ENCODE measurements around the gene ARHGAP24.
"Not testable (repeated sequence)": the region's sequence is repeated elsewhere in the genome, so short reads cannot be mapped to it uniquely, and the experiment has no call there.

Gene ARHGAP24

GRCh38 chr4:85514117-85514516 is 39.2 kb downstream of the ARHGAP24 start:
- Histone ChIP-seq H4K91ac (ENCODE audit: low read depth, low read length) (no peak overlapping the region), H2BK5ac (ENCODE audit: low read depth, low read length, poor library complexity) (no peak overlapping the region), H3K4me2 (ENCODE audit: low read length) (no peak overlapping the region), H3K4me3 (ENCODE audit: low read depth, low read length) (no peak overlapping the region), H3K36me3 (ENCODE audit: control insufficient read depth in 1 of 2, insufficient read depth in 2 of 2, low read length in 2 of 2) (no peaks in the 10 kb centered on the region), H3K23ac (ENCODE audit: low read length) (no peak overlapping the region), H2AFZ (ENCODE audit: insufficient read depth, low read length, poor library complexity) (no peak overlapping the region), H3K79me1 (ENCODE audit: low read length) (peaks cover 8% of the 10 kb centered on the region), H3K9me3 (ENCODE audit: insufficient read depth, low read depth, low read length) (no peaks in the 10 kb centered on the region), H3K9ac (ENCODE audit: low read length) (no peak overlapping the region), H3K4ac (ENCODE audit: low read depth, low read length) (no peak overlapping the region), H2AK5ac (ENCODE audit: low read length) (no peak overlapping the region), H3K18ac (ENCODE audit: low read length) (no peak overlapping the region), H3K27ac (ENCODE audit: low read depth, low read length) (no peak overlapping the region), H4K12ac (ENCODE audit: low read depth, low read length) (no peak overlapping the region), H2BK120ac (ENCODE audit: insufficient read depth, low read length, poor library complexity) (no peak overlapping the region), H3K79me2 (ENCODE audit: control insufficient read depth, insufficient read depth, low read length, poor library complexity) (peaks cover 2% of the 10 kb centered on the region), H3K4me1 (ENCODE audit: control insufficient read depth in 1 of 2, insufficient read depth in 2 of 2, low read length in 2 of 2) (peaks cover 2% of the 10 kb centered on the region in 2 experiments), H3K14ac (ENCODE audit: low read length) (no peak overlapping the region), H3K27me3 (ENCODE audit: insufficient read depth, low read length) (no peaks in the 10 kb centered on the region), H2BK12ac (ENCODE audit: low read length) (no peak overlapping the region), H4K8ac (ENCODE audit: low read depth, low read length) (no peak overlapping the region)
- no CpG with 5 or more reads among the region's 1 CpG for WGBS (ENCODE audit: extremely low coverage, insufficient coverage, insufficient read length)
- DNase-seq = no peak

- H3K14ac ChIP-seq (ENCODE audit: low read length) = no peak overlapping the region
These were observed 39.8 kb downstream of the ARHGAP24 start for GRCh38 chr4:85514783-85515182.

GRCh38 chr4:85515701-85516100 is 40.8 kb downstream of the ARHGAP24 start:
- no peak overlapping the region for H2BK5ac ChIP-seq (ENCODE audit: low read depth, low read length, poor library complexity)
- peaks cover 2% of the 10 kb centered on the region for H3K79me2 ChIP-seq (ENCODE audit: control insufficient read depth, insufficient read depth, low read length, poor library complexity)
- H3K27me3 ChIP-seq (ENCODE audit: insufficient read depth, low read length) = no peaks in the 10 kb centered on the region
- no peak overlapping the region for H2BK120ac ChIP-seq (ENCODE audit: insufficient read depth, low read length, poor library complexity)
- no peak overlapping the region for H2BK12ac ChIP-seq (ENCODE audit: low read length)
- no peak overlapping the region for H4K91ac ChIP-seq (ENCODE audit: low read depth, low read length)
- H3K4me2 ChIP-seq (ENCODE audit: low read length) = no peak overlapping the region
- no peak overlapping the region for H3K4ac ChIP-seq (ENCODE audit: low read depth, low read length)
- H2AFZ ChIP-seq (ENCODE audit: insufficient read depth, low read length, poor library complexity) = no peak overlapping the region
- DNase-seq = no peak
- peaks cover 6% of the 10 kb centered on the region for H3K79me1 ChIP-seq (ENCODE audit: low read length)
- no peak overlapping the region for H4K12ac ChIP-seq (ENCODE audit: low read depth, low read length)
- no peaks in the 10 kb centered on the region for H3K36me3 ChIP-seq (ENCODE audit: control insufficient read depth in 1 of 2, insufficient read depth in 2 of 2, low read length in 2 of 2)
- H3K18ac ChIP-seq (ENCODE audit: low read length) = no peak overlapping the region
- no peak overlapping the region for H4K8ac ChIP-seq (ENCODE audit: low read depth, low read length)
- H3K4me1 ChIP-seq (ENCODE audit: control insufficient read depth in 1 of 2, insufficient read depth in 2 of 2, low read length in 2 of 2) = peaks cover 2% of the 10 kb centered on the region in 2 experiments
- H3K27ac ChIP-seq (ENCODE audit: low read depth, low read length) = no peak overlapping the region
- no peak overlapping the region for H3K4me3 ChIP-seq (ENCODE audit: low read depth, low read length)
- no peak overlapping the region for H2AK5ac ChIP-seq (ENCODE audit: low read length)
- H3K9ac ChIP-seq (ENCODE audit: low read length) = no peak overlapping the region
- no peak overlapping the region for H3K14ac ChIP-seq (ENCODE audit: low read length)
- WGBS (ENCODE audit: extremely low coverage, insufficient coverage, insufficient read length) = no CpG with 5 or more reads among the region's 1 CpG
- no peak overlapping the region for H3K23ac ChIP-seq (ENCODE audit: low read length)
- no peaks in the 10 kb centered on the region for H3K9me3 ChIP-seq (ENCODE audit: insufficient read depth, low read depth, low read length)

More at GRCh38 chr4:85514783-85515182, 39.8 kb downstream of the ARHGAP24 start:
- H3K27ac ChIP-seq (ENCODE audit: low read depth, low read length) = no peak overlapping the region
- no peak overlapping the region for H4K91ac ChIP-seq (ENCODE audit: low read depth, low read length)
- H4K8ac ChIP-seq (ENCODE audit: low read depth, low read length) = no peak overlapping the region
- peak overlapping the region; percentile 79 for H2AK5ac ChIP-seq (ENCODE audit: low read length)
- H2BK120ac ChIP-seq (ENCODE audit: insufficient read depth, low read length, poor library complexity) = no peak overlapping the region
- H3K4me3 ChIP-seq (ENCODE audit: low read depth, low read length) = no peak overlapping the region
- H4K12ac ChIP-seq (ENCODE audit: low read depth, low read length) = no peak overlapping the region
- no CpG with 5 or more reads among the region's 5 CpGs for WGBS (ENCODE audit: extremely low coverage, insufficient coverage, insufficient read length)
- H3K9ac ChIP-seq (ENCODE audit: low read length) = no peak overlapping the region
- no peak overlapping the region for H2BK12ac ChIP-seq (ENCODE audit: low read length)
- no peak for DNase-seq
- peaks cover 2% of the 10 kb centered on the region in 2 experiments for H3K4me1 ChIP-seq (ENCODE audit: control insufficient read depth in 1 of 2, insufficient read depth in 2 of 2, low read length in 2 of 2)
- H3K23ac ChIP-seq (ENCODE audit: low read length) = no peak overlapping the region
- H3K79me2 ChIP-seq (ENCODE audit: control insufficient read depth, insufficient read depth, low read length, poor library complexity) = peaks cover 2% of the 10 kb centered on the region
- H3K27me3 ChIP-seq (ENCODE audit: insufficient read depth, low read length) = no peaks in the 10 kb centered on the region
- H3K79me1 ChIP-seq (ENCODE audit: low read length) = peaks cover 8% of the 10 kb centered on the region
- H3K9me3 ChIP-seq (ENCODE audit: insufficient read depth, low read depth, low read length) = no peaks in the 10 kb centered on the region
- H2AFZ ChIP-seq (ENCODE audit: insufficient read depth, low read length, poor library complexity) = no peak overlapping the region
- H2BK5ac ChIP-seq (ENCODE audit: low read depth, low read length, poor library complexity) = peak overlapping the region; percentile 68
- H3K4me2 ChIP-seq (ENCODE audit: low read length) = no peak overlapping the region
- H3K18ac ChIP-seq (ENCODE audit: low read length) = no peak overlapping the region
- no peaks in the 10 kb centered on the region for H3K36me3 ChIP-seq (ENCODE audit: control insufficient read depth in 1 of 2, insufficient read depth in 2 of 2, low read length in 2 of 2)
- H3K4ac ChIP-seq (ENCODE audit: low read depth, low read length) = peak overlapping the region; percentile 40

GRCh38 chr4:85518526-85518925 is 43.6 kb downstream of the ARHGAP24 start:
- H4K8ac ChIP-seq (ENCODE audit: low read depth, low read length); DNase-seq: not testable (repeated sequence)
- no CpG with 5 or more reads among the region's 3 CpGs for WGBS (ENCODE audit: extremely low coverage, insufficient coverage, insufficient read length)

More at GRCh38 chr4:85518526-85518925, 43.6 kb downstream of the ARHGAP24 start:
- not testable (repeated sequence) for H2BK120ac ChIP-seq (ENCODE audit: insufficient read depth, low read length, poor library complexity); H3K9me3 ChIP-seq (ENCODE audit: insufficient read depth, low read depth, low read length); H3K27ac ChIP-seq (ENCODE audit: low read depth, low read length); H2BK5ac ChIP-seq (ENCODE audit: low read depth, low read length, poor library complexity); H2AFZ ChIP-seq (ENCODE audit: insufficient read depth, low read length, poor library complexity); H2BK12ac ChIP-seq (ENCODE audit: low read length); H3K36me3 ChIP-seq (ENCODE audit: control insufficient read depth in 1 of 2, insufficient read depth in 2 of 2, low read length in 2 of 2); H4K91ac ChIP-seq (ENCODE audit: low read depth, low read length); H3K9ac ChIP-seq (ENCODE audit: low read length); H3K18ac ChIP-seq (ENCODE audit: low read length); H2AK5ac ChIP-seq (ENCODE audit: low read length); H3K27me3 ChIP-seq (ENCODE audit: insufficient read depth, low read length); H3K23ac ChIP-seq (ENCODE audit: low read length); H3K4me3 ChIP-seq (ENCODE audit: low read depth, low read length); H3K4me1 ChIP-seq (ENCODE audit: control insufficient read depth in 1 of 2, insufficient read depth in 2 of 2, low read length in 2 of 2); H3K4ac ChIP-seq (ENCODE audit: low read depth, low read length); H3K79me2 ChIP-seq (ENCODE audit: control insufficient read depth, insufficient read depth, low read length, poor library complexity); H4K12ac ChIP-seq (ENCODE audit: low read depth, low read length); H3K79me1 ChIP-seq (ENCODE audit: low read length); H3K14ac ChIP-seq (ENCODE audit: low read length); H3K4me2 ChIP-seq (ENCODE audit: low read length)
